ENCODE data around the gene TRAPPC3.

TRAPPC3 gene

GRCh38 chr1:36088577-36089392 lies 60.5 kb downstream of the TRAPPC3 start, which contains the start of gene ADPRS (continued):
- TF ChIP-seq KLF7 (tag by site-specific recombination; IDR thresholded peaks at IDR 0.05; ENCODE audit: borderline replicate concordance), result peak; percentile 94
- 0 out of 2 replicates have a peak, but pooled peaks have one; percentile 12 for TF ChIP-seq ZBTB1 (tag by site-specific recombination; IDR thresholded peaks at IDR 0.05)
- peak; percentile 96 for TF ChIP-seq ZNF324 (tag by site-specific recombination; IDR thresholded peaks at IDR 0.05)
- peak; percentile 50 for TF ChIP-seq ZNF146 (tag by site-specific recombination; IDR thresholded peaks at IDR 0.05)
- TF ChIP-seq FEZF1 (tag by site-specific recombination; IDR thresholded peaks at IDR 0.05), result no peak
- TF ChIP-seq ZNF416 (tag by site-specific recombination; IDR thresholded peaks at IDR 0.05), result no peak
- TF ChIP-seq ZNF112 (tag by site-specific recombination; IDR thresholded peaks at IDR 0.05), result no peak
- peak; percentile 79; the same call in 1 of the 2 replicates for TF ChIP-seq ZNF391 (tag by site-specific recombination; IDR thresholded peaks at IDR 0.05; ENCODE audit: borderline replicate concordance, low read depth)
- TF ChIP-seq ZSCAN16 (tag by site-specific recombination; IDR thresholded peaks at IDR 0.05), result peak; percentile 37
- TF ChIP-seq ZNF248 (tag by site-specific recombination; IDR thresholded peaks at IDR 0.05), result no peak
- no peak; the same call in 1 of the 2 replicates for TF ChIP-seq ZBTB10 (tag by site-specific recombination; IDR thresholded peaks at IDR 0.05)
- TF ChIP-seq ZNF501 (tag by site-specific recombination; IDR thresholded peaks at IDR 0.05), result peak; percentile 99
- TF ChIP-seq ZIC2 (tag by site-specific recombination; IDR thresholded peaks at IDR 0.05), result peak; percentile 82
- TF ChIP-seq ZNF621 (tag by site-specific recombination; IDR thresholded peaks at IDR 0.05), result no peak
- peak; percentile 87 for TF ChIP-seq ZSCAN18 (tag by site-specific recombination; IDR thresholded peaks at IDR 0.05)
- peak; percentile 45; the same call in 1 of the 2 replicates for TF ChIP-seq WT1 (tag by site-specific recombination; IDR thresholded peaks at IDR 0.05)
- TF ChIP-seq BCL11A (tag by site-specific recombination; IDR thresholded peaks at IDR 0.05; ENCODE audit: low read depth), result 0 out of 2 replicates have a peak, but pooled peaks have one; percentile 40
- no peak for TF ChIP-seq ZNF221 (tag by site-specific recombination; IDR thresholded peaks at IDR 0.05; ENCODE audit: borderline replicate concordance)
- peak; percentile 96 for TF ChIP-seq ZNF660 (tag by site-specific recombination; IDR thresholded peaks at IDR 0.05)
- TF ChIP-seq ZNF366 (tag by site-specific recombination; conservative IDR thresholded peaks at IDR 0.05), result no peak
- peak; percentile 71; the same call in 1 of the 2 replicates for TF ChIP-seq ZFP69B (tag by site-specific recombination; IDR thresholded peaks at IDR 0.05)
- peak; percentile 80; the same call in 1 of the 2 replicates for TF ChIP-seq ZNF394 (tag by site-specific recombination; IDR thresholded peaks at IDR 0.05; ENCODE audit: borderline replicate concordance)
- no peak for TF ChIP-seq ZNF302 (tag by site-specific recombination; IDR thresholded peaks at IDR 0.05; ENCODE audit: low read depth)
- peak; percentile 89 for TF ChIP-seq ZNF24 (tag by site-specific recombination; IDR thresholded peaks at IDR 0.05)
- peak; percentile 87 for TF ChIP-seq ZEB2 (tag by site-specific recombination; IDR thresholded peaks at IDR 0.05)
- TF ChIP-seq ZSCAN4 (tag by site-specific recombination; IDR thresholded peaks at IDR 0.05), result peak; percentile 22; the same call in 1 of the 2 replicates
- peak; percentile 97 for TF ChIP-seq ZSCAN30 (tag by site-specific recombination; IDR thresholded peaks at IDR 0.05)
- peak; percentile 92 for TF ChIP-seq ZBTB48 (tag by site-specific recombination; IDR thresholded peaks at IDR 0.05)
- no peak for TF ChIP-seq ZNF510 (tag by site-specific recombination; IDR thresholded peaks at IDR 0.05; ENCODE audit: insufficient replicate concordance)
- TF ChIP-seq ZNF114 (tag by site-specific recombination; IDR thresholded peaks at IDR 0.05), result no peak
- no peak; the same call in none of the 2 replicates for TF ChIP-seq ZNF10 (tag by site-specific recombination; IDR thresholded peaks at IDR 0.05)
- TF ChIP-seq ZNF560 (tag by site-specific recombination; IDR thresholded peaks at IDR 0.05; ENCODE audit: borderline replicate concordance), result no peak
- TF ChIP-seq ZNF529 (tag by site-specific recombination; IDR thresholded peaks at IDR 0.05; ENCODE audit: insufficient replicate concordance), result no peak
- no peak for TF ChIP-seq ZNF596 (tag by site-specific recombination; IDR thresholded peaks at IDR 0.05)
- no peak for TF ChIP-seq ZNF701 (tag by site-specific recombination; IDR thresholded peaks at IDR 0.05)
- no peak for TF ChIP-seq ZNF133 (tag by site-specific recombination; IDR thresholded peaks at IDR 0.05)
- TF ChIP-seq ZNF555 (tag by site-specific recombination; conservative IDR thresholded peaks at IDR 0.05), result no peak
